HG03097 (cell line): ENCODE data around the gene DDX24.

Source experiments
- ATAC-seq: cut with Tn5 transposase; IDR thresholded peaks from one replicate; pipeline ENCODE4 v1.9.1; 2021; ENCODE audit not compliant: unreplicated experiment, low FRiP score

The DDX24 gene

GRCh38 chr14:94080621-94081385, at the start of gene DDX24, which contains the start of gene IFI27L1:
Gene DDX24 (minus strand): TSS chr14:94081202. CDS start chr14:94079742, 1,460 bp downstream.
Gene IFI27L1 (plus strand): TSS chr14:94081310. CDS start chr14:94096938, 15,628 bp downstream.
- peak; percentile 96 for ATAC-seq

- ATAC-seq, result no peak
These were observed 48.9 kb upstream of the DDX24 start for GRCh38 chr14:94129758-94130414.

GRCh38 chr14:94129111-94129757, 48.2 kb upstream of the DDX24 start, which contains the start of gene IFI27L2:
Gene IFI27L2 (minus strand): TSS chr14:94129604. CDS start chr14:94129564, 40 bp downstream.
- ATAC-seq, result peak; percentile 81

- ATAC-seq, result no peak
These were observed 47.3 kb upstream of the DDX24 start for GRCh38 chr14:94128216-94128839.

- no peak for ATAC-seq
These were observed 46.3 kb upstream of the DDX24 start for GRCh38 chr14:94127330-94127729.

GRCh38 chr14:94126800-94127199, 45.8 kb upstream of the DDX24 start:
- ATAC-seq, result no peak

- ATAC-seq, result no peak
These were observed 45.3 kb upstream of the DDX24 start for GRCh38 chr14:94126419-94126677.

GRCh38 chr14:94125659-94126418, 44.8 kb upstream of the DDX24 start:
- ATAC-seq, result no peak

GRCh38 chr14:94124582-94125377, 43.8 kb upstream of the DDX24 start:
- no peak for ATAC-seq

- ATAC-seq, result no peak
These were observed 42.9 kb upstream of the DDX24 start for GRCh38 chr14:94123868-94124267.

GRCh38 chr14:94123296-94123695, 42.3 kb upstream of the DDX24 start:
- ATAC-seq, result no peak

- no peak for ATAC-seq
These were observed 41.4 kb upstream of the DDX24 start for GRCh38 chr14:94122438-94122837.

GRCh38 chr14:94121485-94121884, 40.5 kb upstream of the DDX24 start:
- no peak for ATAC-seq

GRCh38 chr14:94120667-94121340, 39.8 kb upstream of the DDX24 start:
- no peak for ATAC-seq

GRCh38 chr14:94119071-94119470, 38.1 kb upstream of the DDX24 start:
- no peak for ATAC-seq

GRCh38 chr14:94117856-94118255, 36.9 kb upstream of the DDX24 start:
- ATAC-seq, result no peak

GRCh38 chr14:94116701-94117100, 35.7 kb upstream of the DDX24 start:
- ATAC-seq, result no peak

- ATAC-seq, result no peak
These were observed 34.6 kb upstream of the DDX24 start for GRCh38 chr14:94115631-94116030.

- ATAC-seq, result no peak
These were observed 34.1 kb upstream of the DDX24 start for GRCh38 chr14:94115058-94115591.
